ENCODE results near the gene TMEM120B.

TMEM120B gene

GRCh38 chr12:121814429-121815119, 102.0 kb downstream of the TMEM120B start:
- peaks cover 51% of the 10 kb centered on the region for H3K79me2 ChIP-seq (ENCODE audit: insufficient read depth, low read length)

GRCh38 chr12:121815263-121815662, 102.7 kb downstream of the TMEM120B start:
- peaks cover 33% of the 10 kb centered on the region for H3K4me1 ChIP-seq (ENCODE audit: insufficient read depth, low read length, poor library complexity, severe bottlenecking)
- H4K20me1 ChIP-seq (ENCODE audit: insufficient read depth, low read length, poor library complexity, severe bottlenecking), result peaks cover 29% of the 10 kb centered on the region
- H3K79me2 ChIP-seq (ENCODE audit: insufficient read depth, low read length), result peaks cover 45% of the 10 kb centered on the region
- H2AFZ ChIP-seq (ENCODE audit: low read length), result no peak overlapping the region
- no peak overlapping the region for H3K4me3 ChIP-seq (ENCODE audit: low read length, poor library complexity, severe bottlenecking)
- H3K9me2 ChIP-seq (replicated peaks; ENCODE audit: low read depth, low read length), result no peaks in the 10 kb centered on the region
- no peaks in the 10 kb centered on the region for H3F3A ChIP-seq (ENCODE audit: low read depth)
- no peak overlapping the region for H3K4me2 ChIP-seq (ENCODE audit: low read depth, low read length, poor library complexity, severe bottlenecking)
- H3K27me3 ChIP-seq (ENCODE audit: insufficient read depth, low read length, poor library complexity, severe bottlenecking), result no peaks in the 10 kb centered on the region
- H3K9ac ChIP-seq (ENCODE audit: low read depth, low read length, poor library complexity, severe bottlenecking), result no peak overlapping the region
- H3K9me3 ChIP-seq (ENCODE audit: insufficient read depth, low read depth, low read length), result no peaks in the 10 kb centered on the region
- peaks cover 45% of the 10 kb centered on the region; the same call in 1 of the 2 replicates for H3K36me3 ChIP-seq (ENCODE audit: insufficient read depth, low read length)
- TF ChIP-seq EZH2phosphoT487 (IDR thresholded peaks at IDR 0.05; ENCODE audit: borderline replicate concordance) (no peak), CTCF (conservative IDR thresholded peaks at IDR 0.05; ENCODE audit: low read length) (no peak)

More at GRCh38 chr12:121814429-121815119, 102.0 kb downstream of the TMEM120B start:
- H2AFZ ChIP-seq (ENCODE audit: low read length), result no peak overlapping the region
- H3K36me3 ChIP-seq (ENCODE audit: insufficient read depth, low read length), result peaks cover 46% of the 10 kb centered on the region; the same call in 1 of the 2 replicates
- H3K4me2 ChIP-seq (ENCODE audit: low read depth, low read length, poor library complexity, severe bottlenecking), result no peak overlapping the region
- no peaks in the 10 kb centered on the region for H3F3A ChIP-seq (ENCODE audit: low read depth)
- TF ChIP-seq CTCF (conservative IDR thresholded peaks at IDR 0.05; ENCODE audit: low read length), result no peak
- TF ChIP-seq EZH2phosphoT487 (IDR thresholded peaks at IDR 0.05; ENCODE audit: borderline replicate concordance), result no peak
- peaks cover 33% of the 10 kb centered on the region for H3K4me1 ChIP-seq (ENCODE audit: insufficient read depth, low read length, poor library complexity, severe bottlenecking)
- no peaks in the 10 kb centered on the region for H3K9me3 ChIP-seq (ENCODE audit: insufficient read depth, low read depth, low read length)
- peaks cover 29% of the 10 kb centered on the region for H4K20me1 ChIP-seq (ENCODE audit: insufficient read depth, low read length, poor library complexity, severe bottlenecking)
- no peaks in the 10 kb centered on the region for H3K27me3 ChIP-seq (ENCODE audit: insufficient read depth, low read length, poor library complexity, severe bottlenecking)
- no peak overlapping the region for H3K4me3 ChIP-seq (ENCODE audit: low read length, poor library complexity, severe bottlenecking)
- H3K9ac ChIP-seq (ENCODE audit: low read depth, low read length, poor library complexity, severe bottlenecking), result no peak overlapping the region
- no peaks in the 10 kb centered on the region for H3K9me2 ChIP-seq (replicated peaks; ENCODE audit: low read depth, low read length)

- Histone ChIP-seq H3K9ac (ENCODE audit: low read depth, low read length, poor library complexity, severe bottlenecking) (no peak overlapping the region), H4K20me1 (ENCODE audit: insufficient read depth, low read length, poor library complexity, severe bottlenecking) (peaks cover 15% of the 10 kb centered on the region), H3K4me2 (ENCODE audit: low read depth, low read length, poor library complexity, severe bottlenecking) (no peak overlapping the region), H3K36me3 (ENCODE audit: insufficient read depth, low read length) (peaks cover 47% of the 10 kb centered on the region; the same call in 1 of the 2 replicates), H3K79me2 (ENCODE audit: insufficient read depth, low read length) (peaks cover 27% of the 10 kb centered on the region), H3K27me3 (ENCODE audit: insufficient read depth, low read length, poor library complexity, severe bottlenecking) (no peaks in the 10 kb centered on the region), H3K4me1 (ENCODE audit: insufficient read depth, low read length, poor library complexity, severe bottlenecking) (peaks cover 18% of the 10 kb centered on the region), H3K9me3 (ENCODE audit: insufficient read depth, low read depth, low read length) (no peaks in the 10 kb centered on the region), H3K4me3 (ENCODE audit: low read length, poor library complexity, severe bottlenecking) (no peak overlapping the region), H3F3A (ENCODE audit: low read depth) (no peaks in the 10 kb centered on the region), H2AFZ (ENCODE audit: low read length) (no peak overlapping the region), H3K9me2 (replicated peaks; ENCODE audit: low read depth, low read length) (no peaks in the 10 kb centered on the region)
- TF ChIP-seq CTCF (conservative IDR thresholded peaks at IDR 0.05; ENCODE audit: low read length) (no peak), EZH2phosphoT487 (IDR thresholded peaks at IDR 0.05; ENCODE audit: borderline replicate concordance) (no peak)
These were observed 104.5 kb downstream of the TMEM120B start for GRCh38 chr12:121816925-121817647.
